Fibroblast of skin of abdomen (primary cell): ENCODE data around the gene CD81.

Experiments used
- DNase-seq: peaks from one replicate; pipeline ENCODE4 v3.0.0-alpha.2; 2013

Gene CD81

DNA sequence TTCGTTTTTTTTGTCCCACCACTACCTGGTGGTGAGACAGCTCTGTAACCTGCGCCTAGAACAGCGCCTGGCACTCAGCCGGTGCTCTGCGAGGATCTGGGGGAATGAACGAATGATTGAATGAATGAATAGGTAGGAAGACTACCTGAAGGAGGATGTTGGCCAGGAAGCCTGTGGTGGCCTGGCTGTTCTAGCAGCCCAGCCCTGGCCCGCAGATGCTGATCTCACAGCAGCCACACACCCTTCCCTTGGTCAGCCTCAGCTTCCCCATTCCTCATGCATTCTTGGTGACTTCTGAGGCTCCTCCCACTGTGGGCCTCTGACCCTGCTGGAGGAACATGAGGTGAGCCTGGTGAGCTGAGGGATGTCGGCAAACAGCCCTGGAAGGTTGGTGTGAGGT is 63.5 kb downstream of the CD81 start:
- DNase-seq, result no peak

DNA sequence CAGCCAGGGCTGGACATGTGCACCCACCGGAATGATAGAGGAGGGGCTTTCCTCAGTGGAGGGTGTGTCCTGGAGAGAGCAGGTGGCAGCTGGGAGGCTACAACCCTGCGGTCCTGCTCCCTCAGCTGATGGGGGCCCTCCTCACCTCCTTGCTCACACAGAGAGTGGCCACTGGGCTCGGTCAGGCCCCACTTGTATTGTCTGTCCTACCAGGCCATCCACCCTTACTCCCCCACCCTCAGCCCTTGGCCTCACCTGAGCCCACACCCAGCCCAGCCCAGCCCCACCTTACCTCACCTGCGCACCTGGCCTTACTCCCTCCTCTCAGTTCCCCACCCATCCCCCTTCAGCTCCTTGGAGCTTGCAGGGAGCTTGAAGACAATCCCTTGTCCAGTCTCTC is 64.1 kb downstream of the CD81 start:
- DNase-seq, result no peak

DNA sequence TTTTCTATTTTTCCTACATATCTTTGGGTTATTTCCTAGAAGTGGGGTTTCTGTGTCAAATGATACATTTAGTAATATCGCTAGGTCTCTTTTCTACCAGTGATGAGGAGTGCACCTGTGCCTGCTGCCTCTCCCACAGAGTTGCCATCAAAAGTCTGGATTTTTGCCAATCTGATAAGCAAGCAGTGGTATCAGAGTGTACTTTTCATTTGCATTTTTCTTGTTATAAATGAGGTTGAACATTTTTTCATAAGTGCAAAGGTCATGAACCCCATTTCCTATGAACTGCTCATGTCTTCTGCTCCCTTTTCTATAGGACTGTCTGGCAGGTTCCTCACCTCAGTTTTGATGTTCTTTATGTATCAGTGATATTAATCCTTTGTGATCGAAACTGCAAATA is 65.5 kb downstream of the CD81 start:
- no peak for DNase-seq

DNA sequence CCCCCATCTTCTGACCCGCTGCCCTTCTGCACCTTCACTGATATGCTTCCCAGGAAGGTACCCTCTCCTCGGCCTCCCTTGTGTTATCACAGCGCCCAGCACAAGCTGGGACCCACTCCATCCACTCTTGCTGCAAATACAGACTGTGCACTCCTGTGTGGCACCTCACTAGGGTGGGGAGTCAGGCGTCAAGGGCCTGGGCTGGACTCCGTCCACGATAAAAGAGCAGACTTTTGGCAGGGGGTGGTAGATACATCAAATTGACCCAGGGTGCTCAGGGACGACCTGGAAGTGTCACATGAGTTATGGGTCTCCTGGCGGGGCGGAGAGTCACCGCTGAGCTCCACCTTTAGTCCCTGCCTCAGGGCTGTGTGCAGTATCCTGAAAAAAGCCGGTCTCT is 66.3 kb downstream of the CD81 start:
- DNase-seq, result no peak

DNA sequence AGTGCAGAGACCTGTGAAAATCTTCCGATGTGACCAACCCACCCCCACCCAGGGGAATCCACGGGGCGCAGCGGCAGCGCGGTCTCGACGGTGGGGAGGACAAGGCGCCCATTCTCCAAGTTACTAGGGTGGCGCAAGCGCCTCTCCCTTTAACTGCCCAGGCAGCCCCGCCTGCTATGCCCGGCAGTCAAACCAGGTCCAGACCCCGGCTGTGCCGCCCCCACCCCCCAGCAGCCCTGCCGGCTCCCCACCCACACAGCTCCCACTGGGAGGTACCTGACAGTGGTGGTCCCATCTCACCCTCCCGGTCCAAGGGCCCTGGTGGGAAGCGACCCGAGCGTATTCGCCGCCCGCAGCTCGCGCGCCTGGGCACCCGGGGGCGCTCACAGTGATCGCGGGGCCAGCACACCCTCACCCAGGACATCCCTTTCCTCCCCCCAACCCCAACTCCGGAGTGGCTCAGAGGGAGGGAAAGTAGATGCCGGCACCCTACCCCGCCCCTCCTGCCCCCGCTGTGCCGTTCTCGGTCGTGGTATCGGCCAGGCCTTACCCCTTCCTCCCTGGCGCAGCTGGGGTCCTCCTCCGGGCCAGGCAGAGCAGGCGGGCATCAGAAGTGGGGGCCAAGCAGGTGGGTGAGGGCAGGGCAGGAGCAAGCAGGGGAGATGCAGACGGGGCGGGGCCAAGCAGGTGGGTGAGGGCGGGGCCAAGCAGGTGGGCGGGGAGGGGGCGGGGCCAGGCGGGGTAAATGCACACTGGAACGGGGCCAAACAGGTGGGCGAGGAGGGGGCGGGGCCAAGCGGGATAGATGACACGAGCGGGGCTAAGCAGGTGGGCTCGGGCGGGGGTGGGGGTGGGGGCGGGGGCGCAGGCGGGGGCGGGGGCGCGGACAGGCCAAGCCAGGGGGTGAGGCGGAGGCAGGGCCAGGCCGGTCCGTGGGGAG is 67.0 kb downstream of the CD81 start, which contains the start of gene TRPM5:
TRPM5 (minus strand) TSS at position 634 of the 940 bp plus-strand sequence. CDS start 21,478 bp downstream, outside the sequence.
- no peak for DNase-seq

DNA sequence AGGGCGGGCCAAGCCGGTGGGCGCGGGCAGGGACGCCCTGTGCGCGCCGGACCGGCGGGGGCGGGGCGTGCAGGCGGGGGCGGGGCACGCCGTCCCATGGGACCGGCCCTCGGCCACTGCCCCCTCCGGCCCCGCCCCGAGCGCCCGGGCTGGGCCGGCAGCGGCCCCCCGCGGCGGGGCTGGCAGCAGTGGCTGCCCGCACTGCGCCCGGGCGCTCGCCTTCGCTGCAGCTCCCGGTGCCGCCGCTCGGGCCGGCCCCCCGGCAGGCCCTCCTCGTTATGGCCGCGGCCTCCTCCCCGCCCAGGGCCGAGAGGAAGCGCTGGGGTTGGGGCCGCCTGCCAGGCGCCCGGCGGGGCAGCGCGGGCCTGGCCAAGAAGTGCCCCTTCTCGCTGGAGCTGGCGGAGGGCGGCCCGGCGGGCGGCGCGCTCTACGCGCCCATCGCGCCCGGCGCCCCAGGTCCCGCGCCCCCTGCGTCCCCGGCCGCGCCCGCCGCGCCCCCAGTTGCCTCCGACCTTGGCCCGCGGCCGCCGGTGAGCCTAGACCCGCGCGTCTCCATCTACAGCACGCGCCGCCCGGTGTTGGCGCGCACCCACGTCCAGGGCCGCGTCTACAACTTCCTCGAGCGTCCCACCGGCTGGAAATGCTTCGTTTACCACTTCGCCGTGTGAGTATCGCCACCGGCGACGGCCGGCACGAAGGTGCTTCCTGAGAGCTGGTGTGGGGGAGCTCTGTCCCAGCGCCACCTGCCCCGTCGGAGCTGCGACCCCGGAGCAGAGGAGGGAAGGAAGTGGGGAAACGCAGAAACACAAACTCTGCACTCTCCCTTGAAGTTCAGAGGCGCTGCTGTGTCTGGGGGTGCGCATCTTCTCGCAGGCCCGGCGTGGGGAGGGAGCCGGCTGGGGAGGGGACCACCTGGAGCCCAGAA is 68.0 kb downstream of the CD81 start, which contains the start of gene KCNQ1:
KCNQ1 (plus strand) TSS at position 188 of the 925 bp plus-strand sequence; CDS start at position 279, 91 bp downstream.
- no peak for DNase-seq

DNA sequence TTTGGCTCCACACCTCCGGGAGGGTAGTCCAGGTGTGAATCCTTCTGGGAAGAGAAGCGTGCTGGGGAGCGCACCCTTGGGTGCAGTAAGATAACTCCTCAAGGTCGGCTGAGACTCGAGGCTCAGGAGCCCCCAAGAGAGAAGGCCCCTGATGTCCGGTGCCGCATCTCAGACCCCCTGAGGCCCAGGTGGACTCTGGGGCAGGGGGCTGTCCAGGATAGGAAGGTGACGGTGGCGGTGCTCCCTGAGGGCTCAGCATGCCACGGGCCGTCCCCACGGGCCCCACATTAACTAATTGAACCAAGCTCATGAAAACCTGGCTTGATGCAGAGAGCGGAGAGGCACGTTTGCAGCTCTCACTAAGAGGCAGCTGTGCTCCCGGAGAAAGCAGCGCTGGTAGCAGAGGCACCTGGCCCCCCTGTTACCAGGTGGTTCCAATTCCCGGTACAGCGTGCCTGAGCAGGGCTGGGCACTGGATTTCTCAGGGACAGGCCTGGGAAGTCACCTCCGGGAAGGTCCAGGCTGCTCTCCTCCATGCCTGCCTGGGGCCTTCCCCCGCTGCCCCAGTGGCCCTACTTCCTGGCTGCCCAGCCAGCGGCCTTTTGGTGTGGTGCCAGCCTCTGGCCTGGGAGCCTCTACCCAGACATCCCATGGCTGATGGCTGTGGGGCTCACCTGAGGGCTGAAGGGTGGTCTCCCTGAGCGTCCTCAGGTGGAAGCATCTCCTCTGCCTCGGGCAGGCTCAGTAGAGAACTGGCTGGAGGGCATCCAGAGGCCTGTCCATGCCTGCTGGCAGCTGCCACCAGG is 68.8 kb downstream of the CD81 start:
- DNase-seq, result no peak

DNA sequence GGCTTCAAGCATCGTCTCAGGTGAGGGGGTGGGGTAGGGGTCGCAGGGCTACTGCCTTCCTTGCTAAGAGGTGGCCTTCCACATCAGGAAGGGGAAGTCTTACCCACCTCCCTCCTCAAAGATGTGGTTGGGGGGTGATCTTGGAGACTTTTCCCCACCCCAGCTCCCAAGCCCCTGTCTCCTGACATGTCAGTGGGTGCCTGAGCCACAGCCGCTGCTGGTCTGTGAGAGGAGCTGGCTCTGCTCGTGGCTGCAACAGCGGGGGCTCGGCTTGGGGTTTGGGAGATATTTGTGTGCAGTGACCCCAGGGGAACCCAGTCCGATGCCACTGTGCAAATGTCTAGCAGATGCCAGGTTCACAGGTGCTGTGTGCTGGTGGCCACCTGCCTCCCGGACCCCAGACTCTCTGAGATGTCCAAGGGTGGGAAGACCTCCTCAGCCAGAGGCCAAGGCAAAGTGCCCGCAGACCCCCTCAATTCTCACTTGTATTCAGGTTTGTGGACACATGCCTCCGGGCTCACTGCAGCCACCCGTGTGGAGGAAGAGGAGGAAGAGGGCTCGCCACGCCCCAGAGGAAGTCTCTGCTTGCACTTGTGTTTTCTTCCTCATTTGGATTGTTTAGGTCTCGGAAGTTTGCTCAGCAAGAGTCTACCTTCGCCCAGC is 69.6 kb downstream of the CD81 start:
- DNase-seq, result no peak
